ENCODE data around the gene IFITM1.
"Not testable (repeated sequence)": the region's sequence is repeated elsewhere in the genome, so short reads cannot be mapped to it uniquely, and the experiment has no call there.

GRCh38 chr11:311013-311748 is 2.7 kb upstream of the IFITM1 start:
- not testable (repeated sequence) for TF ChIP-seq POLR2A (IDR thresholded peaks at IDR 0.05; ENCODE audit: low read depth, low read length); CTCF (IDR thresholded peaks at IDR 0.05; ENCODE audit: extremely low read depth in 1 of 2, insufficient read depth in 1 of 2, low read depth in 1 of 2, low read length in 2 of 2); EZH2 (IDR thresholded peaks at IDR 0.05; ENCODE audit: borderline replicate concordance, low read depth, low read length, severe bottlenecking); POLR2AphosphoS5 (IDR thresholded peaks at IDR 0.05; ENCODE audit: insufficient read depth, low read depth, low read length); MYC (IDR thresholded peaks at IDR 0.05; ENCODE audit: low read depth, low read length); JUN (IDR thresholded peaks at IDR 0.05; ENCODE audit: borderline replicate concordance, insufficient read depth, insufficient read length, low read depth); GATA2 (IDR thresholded peaks at IDR 0.05; ENCODE audit: insufficient read depth, insufficient read length, low read depth, low read length); FOS (IDR thresholded peaks at IDR 0.05; ENCODE audit: borderline replicate concordance, insufficient read depth, low read length)
- TF ChIP-seq, protein P1, sequence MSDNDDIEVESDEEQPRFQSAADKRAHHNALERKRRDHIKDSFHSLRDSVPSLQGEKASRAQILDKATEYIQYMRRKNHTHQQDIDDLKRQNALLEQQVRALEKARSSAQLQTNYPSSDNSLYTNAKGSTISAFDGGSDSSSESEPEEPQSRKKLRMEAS (IDR thresholded peaks at IDR 0.05; ENCODE audit: insufficient read depth, insufficient read length), result not testable (repeated sequence)
